ENCODE data around the gene DPP10.

DNA sequence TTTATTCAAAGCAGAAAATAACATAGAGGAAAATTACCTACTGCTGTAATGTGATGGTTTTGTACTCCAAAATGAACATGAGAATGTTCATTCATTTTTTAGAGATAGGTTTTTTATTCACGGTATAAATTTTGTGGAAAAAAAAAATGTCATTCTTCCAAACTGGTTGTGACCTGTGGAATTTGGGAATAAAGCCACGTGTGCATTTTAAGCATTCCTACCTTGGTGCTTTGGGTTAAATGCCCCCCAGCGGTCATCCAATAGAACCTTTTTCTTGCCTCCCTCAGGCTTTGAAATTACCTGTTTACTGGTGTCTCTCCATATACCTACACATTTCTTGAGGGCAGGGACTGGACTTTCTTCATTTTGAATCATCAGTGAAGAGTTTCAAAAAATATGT, 740.7 kb downstream of the DPP10 start:
- TF ChIP-seq, protein P1, sequence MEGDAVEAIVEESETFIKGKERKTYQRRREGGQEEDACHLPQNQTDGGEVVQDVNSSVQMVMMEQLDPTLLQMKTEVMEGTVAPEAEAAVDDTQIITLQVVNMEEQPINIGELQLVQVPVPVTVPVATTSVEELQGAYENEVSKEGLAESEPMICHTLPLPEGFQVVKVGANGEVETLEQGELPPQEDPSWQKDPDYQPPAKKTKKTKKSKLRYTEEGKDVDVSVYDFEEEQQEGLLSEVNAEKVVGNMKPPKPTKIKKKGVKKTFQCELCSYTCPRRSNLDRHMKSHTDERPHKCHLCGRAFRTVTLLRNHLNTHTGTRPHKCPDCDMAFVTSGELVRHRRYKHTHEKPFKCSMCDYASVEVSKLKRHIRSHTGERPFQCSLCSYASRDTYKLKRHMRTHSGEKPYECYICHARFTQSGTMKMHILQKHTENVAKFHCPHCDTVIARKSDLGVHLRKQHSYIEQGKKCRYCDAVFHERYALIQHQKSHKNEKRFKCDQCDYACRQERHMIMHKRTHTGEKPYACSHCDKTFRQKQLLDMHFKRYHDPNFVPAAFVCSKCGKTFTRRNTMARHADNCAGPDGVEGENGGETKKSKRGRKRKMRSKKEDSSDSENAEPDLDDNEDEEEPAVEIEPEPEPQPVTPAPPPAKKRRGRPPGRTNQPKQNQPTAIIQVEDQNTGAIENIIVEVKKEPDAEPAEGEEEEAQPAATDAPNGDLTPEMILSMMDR (IDR thresholded peaks at IDR 0.05): no peak
- TF ChIP-seq POLR2A (IDR thresholded peaks at IDR 0.05): no peak
